NT2/D1 (cell line): ENCODE measurements around the gene AGXT2.

Experiments used
- DNase-seq: peaks from one replicate; pipeline ENCODE4 v3.0.0-alpha.2; 2011; ENCODE audit warnings: low read depth, low spot score
- H3K27me3 ChIP-seq: 2 replicates; pipeline ENCODE4 v1.6.0; 2011; ENCODE audit warnings: mild to moderate bottlenecking; ENCODE audit not compliant: insufficient read length, insufficient read depth
- H3K36me3 ChIP-seq: 2 replicates; pipeline ENCODE4 v1.6.1; 2011; ENCODE audit warnings: mild to moderate bottlenecking, low read length, mixed read lengths; ENCODE audit not compliant: insufficient read depth, insufficient read length
- H3K4me1 ChIP-seq: 2 replicates; pipeline ENCODE4 v1.5.1; 2011; ENCODE audit not compliant: insufficient read depth, insufficient read length
- H3K4me3 ChIP-seq: 2 replicates; pipeline ENCODE4 v1.5.1; 2011; ENCODE audit warnings: low read depth; ENCODE audit not compliant: insufficient read length
- H3K9ac ChIP-seq: 2 replicates; pipeline ENCODE4 v1.6.0; 2011; ENCODE audit warnings: low read depth; ENCODE audit not compliant: insufficient read length
- H3K9me3 ChIP-seq: 2 replicates; pipeline ENCODE4 v1.5.1; 2011; ENCODE audit warnings: mild to moderate bottlenecking, low read length; ENCODE audit not compliant: insufficient read depth
- SUZ12 ChIP-seq: IDR thresholded peaks from 2 replicates; pipeline ENCODE4 v1.6.1; 2011; ENCODE audit not compliant: insufficient read length, insufficient read depth; ENCODE audit errors: extremely low read depth
- YY1 ChIP-seq: IDR thresholded peaks from 2 replicates; pipeline ENCODE4 v1.6.1; 2011; ENCODE audit not compliant: insufficient read length, insufficient read depth
- ZNF274 ChIP-seq: IDR thresholded peaks from 2 replicates; pipeline ENCODE4 v1.6.1; 2011; ENCODE audit warnings: mild to moderate bottlenecking, low read depth, low read length

The AGXT2 gene

DNA sequence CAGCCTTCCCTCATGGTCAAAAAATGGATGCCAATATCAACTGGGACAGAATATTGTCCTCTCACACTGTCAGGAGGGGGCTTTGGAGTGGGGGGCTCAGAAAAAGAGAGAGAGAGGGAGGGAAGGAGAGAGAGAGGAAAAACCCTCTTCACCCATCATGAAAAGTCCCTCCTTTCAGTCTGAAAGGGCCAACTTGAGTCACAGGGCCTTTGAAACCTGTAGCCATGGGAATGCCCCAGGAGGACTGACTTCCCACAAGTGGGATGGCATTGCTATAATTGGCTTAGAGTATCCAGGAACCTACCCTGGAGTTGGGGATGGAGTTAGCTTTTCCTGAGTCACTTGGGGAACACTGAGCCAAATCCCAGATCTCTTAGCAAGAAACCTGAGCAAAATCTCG is 77.2 kb downstream of the AGXT2 start:
- H3K36me3 ChIP-seq, result no peaks in the 10 kb centered on the region
- TF ChIP-seq ZNF274 (no peak), YY1 (no peak), SUZ12 (no peak)
- no peak for DNase-seq
- H3K4me3 ChIP-seq, result no peak overlapping the region
- H3K4me1 ChIP-seq, result no peaks in the 10 kb centered on the region
- H3K9ac ChIP-seq, result no peak overlapping the region
- H3K9me3 ChIP-seq, result peaks cover 6% of the 10 kb centered on the region
- H3K27me3 ChIP-seq, result no peaks in the 10 kb centered on the region

DNA sequence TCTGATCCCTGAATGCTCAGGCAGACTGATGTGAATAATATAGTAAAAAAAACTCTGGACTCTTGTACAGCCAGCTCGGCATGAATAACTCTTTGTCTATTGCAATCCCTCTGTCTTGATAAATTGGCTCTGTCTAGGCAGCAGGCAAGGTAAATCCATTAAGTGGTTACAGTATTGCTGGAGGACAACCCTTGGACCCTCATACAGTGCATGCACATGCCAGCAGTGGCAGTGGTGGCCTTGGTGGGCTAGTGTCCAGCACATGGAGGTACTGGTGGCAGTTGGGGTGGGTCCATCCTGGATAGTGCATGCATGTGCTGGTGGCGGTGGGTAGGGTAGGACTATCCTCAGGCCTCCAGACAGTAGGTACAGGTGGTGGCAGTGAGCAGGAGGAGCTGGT is 79.5 kb downstream of the AGXT2 start:
- Histone ChIP-seq H3K4me1 (no peaks in the 10 kb centered on the region), H3K9me3 (peaks cover 6% of the 10 kb centered on the region), H3K9ac (no peak overlapping the region), H3K4me3 (no peak overlapping the region), H3K36me3 (no peaks in the 10 kb centered on the region), H3K27me3 (no peaks in the 10 kb centered on the region)
- no peak for TF ChIP-seq SUZ12
- no peak for DNase-seq

- Histone ChIP-seq H3K36me3 (no peaks in the 10 kb centered on the region), H3K4me1 (no peaks in the 10 kb centered on the region), H3K9me3 (peaks cover 6% of the 10 kb centered on the region), H3K27me3 (no peaks in the 10 kb centered on the region), H3K9ac (no peak overlapping the region), H3K4me3 (no peak overlapping the region)
- TF ChIP-seq SUZ12 (no peak), YY1 (no peak), ZNF274 (no peak)
- DNase-seq, result no peak
These were observed 80.2 kb downstream of the AGXT2 start for GRCh38 chr5:34967540-34967939.

GRCh38 chr5:34959323-34959722 is 88.4 kb downstream of the AGXT2 start:
- H3K9ac ChIP-seq, result no peak overlapping the region
- H3K4me1 ChIP-seq, result no peaks in the 10 kb centered on the region
- H3K36me3 ChIP-seq, result peaks cover 3% of the 10 kb centered on the region
- TF ChIP-seq ZNF274, result no peak
- TF ChIP-seq SUZ12, result no peak
- TF ChIP-seq YY1, result no peak
- H3K4me3 ChIP-seq, result no peak overlapping the region
- H3K27me3 ChIP-seq, result no peaks in the 10 kb centered on the region
- no peaks in the 10 kb centered on the region for H3K9me3 ChIP-seq
- no peak for DNase-seq

DNA sequence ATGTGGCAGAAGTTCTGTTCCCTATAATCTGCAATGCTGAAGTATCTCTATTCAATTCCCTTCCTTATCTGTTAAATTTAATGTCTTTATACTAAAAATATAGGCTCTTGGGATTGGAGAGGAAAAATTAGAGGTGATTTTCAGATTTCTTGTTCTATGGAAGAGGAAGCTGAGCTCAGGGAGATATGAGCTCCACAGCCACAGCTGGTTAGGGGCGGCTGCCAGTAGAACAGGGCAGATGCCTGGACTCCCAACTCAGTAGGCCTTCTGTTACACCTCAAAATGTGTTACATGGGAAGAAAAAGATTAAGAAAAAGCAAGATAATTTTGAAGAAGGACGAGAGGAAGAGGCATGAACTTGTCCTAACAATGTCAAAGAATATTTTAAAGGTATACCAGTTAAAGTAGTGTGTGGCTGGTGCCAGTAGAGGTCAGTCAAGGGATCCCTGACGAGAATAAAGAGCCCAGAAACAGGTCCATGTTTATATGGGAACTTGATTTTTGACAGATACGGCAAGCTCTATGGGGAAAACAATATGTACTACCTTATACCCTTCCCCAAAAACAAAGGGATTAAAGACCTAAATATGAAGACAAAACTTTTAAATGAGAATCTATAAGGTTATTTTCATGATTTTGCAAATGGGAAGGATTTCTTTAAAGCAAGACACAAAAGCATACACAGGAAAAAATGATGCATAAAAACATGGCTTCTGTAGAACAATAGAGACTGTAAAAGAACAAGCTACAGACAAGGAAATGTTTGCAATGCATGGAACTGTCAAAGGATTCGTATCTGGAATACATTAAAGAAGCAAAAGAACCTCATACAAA is 89.7 kb downstream of the AGXT2 start:
- peaks cover 4% of the 10 kb centered on the region for H3K36me3 ChIP-seq
- H3K9me3 ChIP-seq, result no peaks in the 10 kb centered on the region
- TF ChIP-seq YY1 (no peak), ZNF274 (no peak), SUZ12 (no peak)
- no peak overlapping the region for H3K9ac ChIP-seq
- H3K4me1 ChIP-seq, result no peaks in the 10 kb centered on the region
- H3K27me3 ChIP-seq, result no peaks in the 10 kb centered on the region
- H3K4me3 ChIP-seq, result no peak overlapping the region
- DNase-seq, result peak; percentile 6

GRCh38 chr5:34957321-34957720 is 90.4 kb downstream of the AGXT2 start:
- no peak overlapping the region for H3K9ac ChIP-seq
- no peaks in the 10 kb centered on the region for H3K27me3 ChIP-seq
- H3K4me3 ChIP-seq, result no peak overlapping the region
- TF ChIP-seq ZNF274, result no peak
- TF ChIP-seq SUZ12, result no peak
- TF ChIP-seq YY1, result no peak
- H3K36me3 ChIP-seq, result peaks cover 9% of the 10 kb centered on the region
- no peaks in the 10 kb centered on the region for H3K9me3 ChIP-seq
- no peak for DNase-seq
- H3K4me1 ChIP-seq, result no peaks in the 10 kb centered on the region
